Adipocyte (in vitro differentiated cells): Measurements from ENCODE around the gene SMIM32.

Source experiments
- DNase-seq: peaks from one replicate; pipeline ENCODE4 v3.0.0-alpha.2; 2015; ENCODE audit warnings: low read depth
- H3K27me3 ChIP-seq: replicated peaks from 2 replicates; pipeline ENCODE4 v1.7.0; 2013; ENCODE audit warnings: mild to moderate bottlenecking, low read length, moderate library complexity; ENCODE audit not compliant: control insufficient read depth, insufficient read depth
- H3K36me3 ChIP-seq: 2 replicates; pipeline ENCODE4 v1.7.0; 2013; ENCODE audit warnings: low read length, mild to moderate bottlenecking, moderate library complexity; ENCODE audit not compliant: control insufficient read depth, insufficient read depth, severe bottlenecking
- H3K4me1 ChIP-seq: 2 replicates; pipeline ENCODE4 v1.7.0; 2013; ENCODE audit warnings: mild to moderate bottlenecking, low read length, moderate library complexity; ENCODE audit not compliant: control insufficient read depth, insufficient read depth
- H3K4me3 ChIP-seq: 2 replicates; pipeline ENCODE4 v1.7.0; 2013; ENCODE audit warnings: mild to moderate bottlenecking, low read length, moderate library complexity
- H3K9ac ChIP-seq: 2 replicates; pipeline ENCODE4 v1.7.0; 2013; ENCODE audit warnings: mild to moderate bottlenecking, low read length, moderate library complexity
- H3K9me3 ChIP-seq: 2 replicates; pipeline ENCODE4 v1.7.0; 2013; ENCODE audit warnings: mild to moderate bottlenecking, low read length, moderate library complexity; ENCODE audit not compliant: control insufficient read depth

The SMIM32 gene

DNA sequence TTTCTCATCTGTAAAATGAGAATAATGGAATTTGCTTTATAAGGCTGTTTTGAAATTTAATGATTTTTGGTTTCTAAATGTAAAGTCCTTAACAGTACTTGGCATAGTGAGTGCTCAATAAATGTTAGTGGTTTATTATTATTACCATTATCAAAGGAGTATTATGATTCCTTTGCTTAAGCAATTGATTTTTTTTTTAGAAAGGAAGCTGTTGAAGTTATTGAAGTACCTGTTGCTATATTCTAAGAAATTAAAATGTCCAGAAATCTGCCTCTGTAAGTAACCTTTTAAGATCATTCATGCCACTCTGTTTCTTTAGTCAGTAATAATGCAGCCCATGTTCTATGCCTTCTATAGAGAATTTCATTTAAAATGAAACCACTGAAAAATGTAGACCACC lies 45.3 kb downstream of the SMIM32 start:
- peaks cover 30% of the 10 kb centered on the region for H3K4me1 ChIP-seq
- H3K27me3 ChIP-seq: no peaks in the 10 kb centered on the region
- DNase-seq: no peak
- peaks cover 7% of the 10 kb centered on the region for H3K36me3 ChIP-seq
- H3K9ac ChIP-seq: no peak overlapping the region
- H3K9me3 ChIP-seq: no peaks in the 10 kb centered on the region
- H3K4me3 ChIP-seq: no peak overlapping the region

DNA sequence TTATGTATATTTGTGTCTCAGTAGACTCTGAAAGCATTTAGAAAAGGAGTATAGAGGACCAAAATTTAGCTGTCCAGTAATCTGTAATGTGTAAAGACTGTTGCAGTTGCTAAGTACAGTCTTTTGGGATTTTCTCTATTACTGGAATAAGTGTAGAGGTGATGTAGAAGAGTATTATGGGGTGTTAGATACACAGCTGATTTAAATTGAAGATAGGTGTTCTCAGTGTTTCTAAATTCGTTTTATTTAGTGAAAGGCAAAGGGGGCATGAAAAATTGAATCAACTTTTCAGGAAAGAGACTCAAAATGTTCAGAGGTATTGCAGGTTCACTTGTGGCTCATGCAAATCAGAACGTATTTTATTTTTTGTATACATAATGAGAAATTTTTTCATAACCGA lies 46.8 kb downstream of the SMIM32 start:
- Histone ChIP-seq H3K36me3 (no peaks in the 10 kb centered on the region), H3K4me3 (no peak overlapping the region), H3K9me3 (no peaks in the 10 kb centered on the region), H3K9ac (no peak overlapping the region), H3K4me1 (peaks cover 30% of the 10 kb centered on the region), H3K27me3 (no peaks in the 10 kb centered on the region)
- DNase-seq: no peak

DNA sequence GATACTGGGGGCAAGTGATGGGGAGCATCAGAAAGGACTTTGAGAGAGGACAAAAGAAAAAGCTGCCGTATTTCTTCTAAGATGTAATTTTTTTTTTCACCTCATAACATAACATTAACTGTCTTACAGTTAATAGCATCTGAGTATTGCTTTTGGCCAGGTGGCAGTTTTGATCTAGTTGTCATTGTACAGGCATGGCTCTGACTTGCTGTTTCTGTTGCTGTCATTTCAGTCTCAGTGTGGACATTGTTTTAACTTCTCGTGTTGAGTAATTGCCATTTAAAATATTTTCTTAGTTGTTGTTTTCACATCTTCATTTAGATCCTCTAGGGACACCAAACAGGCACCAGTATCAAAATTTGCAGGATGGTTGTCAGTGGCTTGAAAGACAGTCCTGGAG lies 47.9 kb downstream of the SMIM32 start:
- DNase-seq: no peak
- Histone ChIP-seq H3K27me3 (no peaks in the 10 kb centered on the region), H3K36me3 (no peaks in the 10 kb centered on the region), H3K4me3 (no peak overlapping the region), H3K4me1 (peaks cover 27% of the 10 kb centered on the region), H3K9ac (no peak overlapping the region), H3K9me3 (no peaks in the 10 kb centered on the region)

DNA sequence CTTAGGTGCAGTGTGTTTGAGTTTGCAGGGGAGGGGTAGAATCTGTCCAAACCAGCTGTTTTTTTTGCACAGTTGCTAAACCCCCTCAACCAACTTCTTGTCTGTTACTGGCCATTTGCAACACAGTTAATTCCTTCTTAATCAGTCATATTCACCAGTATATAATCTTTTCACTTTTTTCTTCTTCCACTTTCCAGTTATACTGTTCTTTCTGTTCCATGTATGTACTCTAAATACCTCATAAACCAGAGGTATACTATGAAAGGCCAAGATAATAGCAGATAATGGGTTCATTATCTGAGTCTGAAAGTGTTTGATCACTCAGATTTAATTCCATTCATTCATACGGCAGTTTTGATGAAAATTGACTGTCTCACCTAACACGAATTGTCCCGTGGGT lies 49.2 kb downstream of the SMIM32 start:
- H3K27me3 ChIP-seq: no peaks in the 10 kb centered on the region
- no peak overlapping the region for H3K4me3 ChIP-seq
- no peak overlapping the region for H3K9ac ChIP-seq
- H3K4me1 ChIP-seq: peaks cover 20% of the 10 kb centered on the region
- no peaks in the 10 kb centered on the region for H3K36me3 ChIP-seq
- DNase-seq: no peak
- H3K9me3 ChIP-seq: no peaks in the 10 kb centered on the region

DNA sequence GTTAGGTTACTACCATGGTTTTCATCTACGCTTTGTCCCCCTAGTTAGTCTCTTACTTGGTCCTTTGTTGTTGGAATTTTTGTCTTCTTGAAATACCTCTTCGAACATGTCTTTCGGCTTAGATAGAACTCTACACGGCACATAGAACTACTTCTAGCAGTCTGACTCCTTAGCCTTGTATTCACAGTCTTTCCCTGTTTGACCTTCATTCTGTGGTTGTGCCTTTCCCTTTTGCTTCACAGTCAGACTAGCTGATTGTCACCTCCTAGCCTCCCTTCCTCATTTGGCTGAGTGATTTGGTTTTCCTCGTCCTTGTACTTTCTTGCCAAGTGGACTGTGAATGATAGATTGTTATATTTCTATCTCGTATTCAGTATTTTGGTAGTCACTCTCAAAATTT lies 49.6 kb downstream of the SMIM32 start:
- Histone ChIP-seq H3K9ac (no peak overlapping the region), H3K36me3 (no peaks in the 10 kb centered on the region)

DNA sequence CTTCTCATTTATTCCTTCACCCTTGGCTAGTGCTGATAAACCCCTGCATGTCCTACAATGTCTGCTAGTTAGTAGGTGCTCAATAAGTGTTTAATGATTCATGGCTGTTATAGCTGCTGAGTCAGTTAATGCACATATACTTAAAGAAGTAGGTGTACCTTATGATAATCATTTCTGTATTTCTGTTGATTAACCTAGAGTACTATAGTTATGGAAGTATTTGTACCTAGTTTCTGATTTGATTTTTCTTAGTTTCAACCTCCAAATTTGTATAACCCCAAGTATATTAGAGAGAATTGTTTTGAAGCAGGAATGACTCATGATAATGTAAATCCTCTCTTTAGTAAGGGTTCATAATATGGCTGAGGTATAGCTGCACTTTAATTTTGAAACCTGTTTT lies 51.4 kb downstream of the SMIM32 start:
- H3K4me3 ChIP-seq: no peak overlapping the region
- DNase-seq: no peak
- peaks cover 27% of the 10 kb centered on the region for H3K4me1 ChIP-seq
- H3K27me3 ChIP-seq: no peaks in the 10 kb centered on the region
- H3K36me3 ChIP-seq: no peaks in the 10 kb centered on the region
- no peaks in the 10 kb centered on the region for H3K9me3 ChIP-seq
- H3K9ac ChIP-seq: no peak overlapping the region

More for the DNA sequence above, 49.6 kb downstream of the SMIM32 start:
- Histone ChIP-seq H3K4me1 (peaks cover 20% of the 10 kb centered on the region), H3K4me3 (no peak overlapping the region), H3K9me3 (no peaks in the 10 kb centered on the region), H3K27me3 (no peaks in the 10 kb centered on the region)
- no peak for DNase-seq
